ENCODE results near the gene SLC25A48.
"Not testable (repeated sequence)": the region's sequence is repeated elsewhere in the genome, so short reads cannot be mapped to it uniquely, and the experiment has no call there.

SLC25A48 gene

DNA sequence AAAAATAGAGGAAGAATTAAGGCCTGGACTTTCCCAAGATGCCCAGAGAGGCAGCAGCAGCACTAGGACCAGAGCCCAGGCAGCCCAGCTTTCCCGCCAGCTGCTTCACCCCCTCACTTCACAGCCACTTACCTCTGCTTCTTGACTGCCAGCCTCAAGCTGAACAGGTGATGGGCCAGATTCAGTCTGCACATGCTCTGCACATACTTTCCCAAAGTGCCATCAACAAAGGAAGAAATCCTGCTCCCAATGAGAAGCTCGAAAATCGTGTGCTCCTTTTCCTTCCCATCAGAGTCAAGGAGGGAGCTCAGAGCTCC lies 4.1 kb upstream of the SLC25A48 start:
- DNase-seq = no peak

DNA sequence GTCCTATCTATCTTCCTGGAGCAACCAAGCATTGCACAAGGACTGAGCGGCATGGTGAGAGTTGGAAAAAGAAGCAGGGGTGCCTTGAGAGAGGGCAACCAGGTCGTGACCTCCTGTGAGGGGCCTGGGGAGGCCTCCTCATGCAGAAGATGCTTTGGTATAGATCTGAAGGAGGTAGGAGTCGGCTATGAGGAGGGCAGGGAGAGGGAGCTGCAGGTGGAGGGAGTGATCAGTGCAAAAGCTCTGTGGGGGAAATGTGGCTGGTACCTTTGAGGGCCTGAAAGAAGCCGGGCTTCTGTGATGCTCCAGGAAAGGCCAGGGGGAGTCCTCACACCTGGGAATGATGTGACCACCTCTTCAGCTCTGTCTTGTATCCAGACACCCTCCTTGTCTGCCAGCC lies 3.6 kb upstream of the SLC25A48 start:
- no peak for DNase-seq

DNA sequence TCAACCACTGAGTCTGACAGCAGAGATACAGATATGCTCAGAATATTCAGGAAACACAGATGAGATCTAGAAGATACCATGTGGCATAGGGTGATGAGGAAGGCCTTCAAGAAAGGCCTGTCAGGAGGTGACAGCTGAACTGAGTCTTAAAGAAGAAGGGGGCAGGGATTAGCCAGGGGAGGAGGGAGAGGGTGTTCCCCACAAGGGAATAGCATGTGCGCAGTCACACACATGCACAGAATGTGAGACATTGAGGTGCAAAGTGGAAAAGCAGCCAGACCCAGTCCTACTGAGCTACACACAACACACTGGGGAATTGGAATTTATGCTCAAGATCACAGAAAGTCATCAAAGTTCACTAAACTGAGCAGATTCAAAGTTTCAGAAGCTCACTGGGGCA lies 3.0 kb upstream of the SLC25A48 start:
- DNase-seq = no peak

DNA sequence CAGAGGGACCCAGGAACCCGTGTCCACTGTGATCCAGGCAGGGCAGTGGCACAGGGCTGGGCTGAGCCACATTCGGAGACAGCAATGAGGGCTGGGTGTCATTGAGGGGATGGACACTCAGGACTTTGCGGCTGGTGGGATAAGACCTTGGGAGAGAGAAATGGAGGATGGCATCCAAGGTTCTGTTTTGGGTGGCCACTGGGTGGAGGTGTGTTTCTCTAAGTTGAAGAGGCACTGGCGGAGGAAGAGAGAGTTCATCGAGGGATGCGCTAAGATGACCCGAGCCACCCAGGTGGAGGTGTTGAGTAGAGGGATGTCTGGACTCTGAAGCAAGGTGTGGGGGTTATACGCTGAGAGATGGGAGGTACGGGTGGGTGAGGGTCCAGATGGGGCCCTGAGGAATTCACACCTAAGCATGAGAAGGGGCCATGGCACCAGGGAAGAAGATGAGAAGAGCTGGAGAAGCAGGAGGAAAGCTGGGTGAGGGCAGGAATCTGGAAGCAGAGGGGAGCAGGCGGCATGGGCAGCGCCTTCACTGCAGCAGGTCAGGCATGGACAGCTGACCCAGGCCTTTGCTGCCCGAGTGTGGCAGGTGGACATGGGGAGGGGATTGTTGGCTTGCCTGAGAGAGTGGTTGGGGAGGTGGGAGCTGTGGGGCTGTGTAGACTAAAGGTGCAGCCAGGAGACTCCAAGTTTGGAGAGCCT lies 2.5 kb upstream of the SLC25A48 start:
- no peak for DNase-seq

DNA sequence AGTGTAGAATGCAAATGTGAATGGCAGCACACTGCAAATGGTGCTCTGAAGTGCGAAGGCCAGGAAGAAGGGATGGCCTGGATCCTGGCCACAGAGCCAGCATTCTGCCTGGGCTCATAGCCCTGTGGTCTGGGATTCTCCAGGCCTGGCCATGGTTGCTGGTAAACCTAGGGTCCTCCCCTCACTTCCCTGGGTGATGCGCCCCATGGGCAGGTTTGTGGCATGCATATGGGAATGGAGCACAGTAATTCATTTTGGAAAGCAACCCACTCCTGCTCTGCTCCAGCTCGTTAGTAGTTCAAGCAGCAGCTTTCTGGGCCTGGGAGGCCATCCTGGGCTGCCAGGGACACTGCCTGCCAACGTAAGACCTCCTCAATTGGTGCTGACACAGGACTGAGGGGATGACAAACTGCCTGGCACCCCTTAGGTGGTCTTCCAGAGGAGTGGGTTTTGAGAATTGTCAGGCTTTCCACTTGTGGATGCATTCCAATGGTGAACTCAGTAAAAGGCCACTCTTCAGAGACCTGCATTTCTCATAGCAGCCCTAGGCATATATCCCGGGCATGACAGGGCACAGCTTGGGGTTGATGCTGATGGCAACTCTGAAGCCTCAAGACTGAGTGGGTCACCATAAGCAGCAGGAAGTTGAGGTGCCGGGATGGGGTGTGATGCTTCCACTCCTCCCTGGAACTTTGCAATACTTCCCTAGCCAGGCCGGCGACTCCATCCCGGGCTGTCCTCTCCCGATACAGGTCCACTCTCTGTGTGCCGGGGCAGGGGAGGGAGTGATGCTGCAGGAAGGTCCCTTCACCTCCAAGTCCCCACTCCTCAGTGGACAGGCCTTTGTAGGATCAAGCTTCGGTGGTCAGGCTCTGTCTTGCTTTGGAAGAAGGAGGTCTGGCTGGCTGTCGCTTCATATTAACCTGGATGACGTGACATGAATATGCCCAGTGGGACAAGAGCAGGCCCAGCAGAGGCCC lies 1.2 kb upstream of the SLC25A48 start:
- no peak for DNase-seq

DNA sequence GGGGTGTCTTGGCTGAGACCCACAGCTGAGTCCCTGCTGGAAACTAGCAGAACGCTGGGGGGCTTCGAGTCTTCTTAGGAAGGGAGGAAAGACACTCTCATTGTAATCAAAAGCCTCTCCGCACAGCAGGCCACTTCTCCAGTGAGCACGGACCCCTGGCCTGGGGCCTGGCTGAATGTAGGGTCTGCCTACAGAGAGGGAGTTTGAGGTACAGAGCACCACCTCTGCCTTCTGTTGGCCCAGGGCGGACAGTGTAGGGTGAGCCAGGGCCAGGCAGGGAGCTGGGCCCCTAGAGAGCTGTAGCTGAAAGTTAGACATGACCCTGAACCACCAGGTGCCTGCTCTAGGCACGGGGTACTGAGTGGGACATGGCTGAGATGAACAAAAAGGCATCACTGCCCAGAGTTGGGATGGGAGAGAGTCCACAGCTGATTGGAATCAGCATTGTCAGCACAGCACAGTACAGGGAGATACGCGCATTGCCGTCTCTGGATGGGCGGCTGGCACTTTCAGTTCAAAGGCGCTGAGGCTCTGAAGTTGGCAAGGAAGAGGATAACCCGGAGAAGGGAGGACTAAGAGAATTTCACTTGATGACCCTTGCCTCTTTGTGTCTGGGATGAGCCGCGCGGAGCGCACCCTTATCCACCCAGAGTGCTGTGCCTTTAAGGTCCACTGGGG lies 363 bp upstream of the SLC25A48 start:
- DNase-seq = no peak

DNA sequence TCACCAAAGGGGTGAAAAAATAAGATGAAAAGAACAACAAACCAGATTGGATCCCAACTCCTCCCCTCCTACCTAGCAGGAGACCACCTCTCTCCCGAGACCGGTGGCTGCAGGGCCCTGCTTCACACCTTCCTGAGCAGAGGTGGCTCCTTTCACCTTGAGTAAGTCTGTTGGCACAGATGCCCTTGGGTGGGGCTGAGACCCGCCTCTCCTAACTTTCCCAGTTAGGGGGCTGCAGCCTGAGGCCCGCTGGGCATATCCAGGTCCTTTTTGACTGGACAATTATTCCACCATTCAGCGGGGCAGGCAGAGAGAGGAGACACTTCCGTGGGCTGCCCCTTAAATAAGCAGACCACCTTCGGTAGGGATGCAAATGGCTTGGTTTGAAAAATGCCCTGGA lies 1.3 kb downstream of the SLC25A48 start:
- DNase-seq = no peak

DNA sequence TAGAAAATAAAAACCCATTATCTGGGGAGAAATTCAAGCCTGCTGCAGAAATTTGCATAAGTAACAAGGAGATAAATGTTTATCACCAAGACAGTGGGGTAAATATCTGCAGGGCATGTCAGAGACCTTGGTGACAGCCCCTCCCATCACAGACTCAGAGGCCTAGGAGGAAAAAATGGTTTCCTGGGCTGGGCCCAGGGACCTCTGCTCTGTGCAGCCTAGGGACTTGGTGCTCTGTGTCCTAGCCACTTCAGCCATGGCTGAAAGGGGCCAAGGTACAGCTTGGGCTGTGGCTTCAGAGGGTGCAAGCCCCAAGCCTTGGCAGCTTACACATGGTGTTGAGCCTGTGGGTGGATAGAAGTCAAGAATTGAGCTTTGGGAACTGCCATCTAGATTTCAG lies 3.9 kb downstream of the SLC25A48 start:
- DNase-seq = not testable (repeated sequence)

DNA sequence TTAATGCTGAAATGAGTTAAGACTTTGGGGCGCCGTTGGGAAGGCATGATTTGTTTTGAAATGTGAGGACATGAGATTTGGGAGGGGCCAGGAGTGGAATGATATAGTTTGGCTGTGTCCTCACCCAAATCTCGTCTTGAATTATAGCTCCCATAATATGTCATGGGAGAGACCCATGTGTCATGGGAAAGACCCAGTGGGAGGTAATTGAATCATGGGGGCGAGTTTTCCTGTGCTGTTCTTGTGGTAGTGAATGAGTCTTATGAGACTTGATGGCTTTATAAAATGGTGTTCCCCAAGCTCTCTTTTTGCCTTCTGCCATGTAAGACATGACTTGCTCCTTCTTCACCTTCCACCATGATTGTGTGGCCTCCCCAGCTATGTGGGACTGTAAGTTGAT lies 5.1 kb downstream of the SLC25A48 start:
- DNase-seq = no peak

DNA sequence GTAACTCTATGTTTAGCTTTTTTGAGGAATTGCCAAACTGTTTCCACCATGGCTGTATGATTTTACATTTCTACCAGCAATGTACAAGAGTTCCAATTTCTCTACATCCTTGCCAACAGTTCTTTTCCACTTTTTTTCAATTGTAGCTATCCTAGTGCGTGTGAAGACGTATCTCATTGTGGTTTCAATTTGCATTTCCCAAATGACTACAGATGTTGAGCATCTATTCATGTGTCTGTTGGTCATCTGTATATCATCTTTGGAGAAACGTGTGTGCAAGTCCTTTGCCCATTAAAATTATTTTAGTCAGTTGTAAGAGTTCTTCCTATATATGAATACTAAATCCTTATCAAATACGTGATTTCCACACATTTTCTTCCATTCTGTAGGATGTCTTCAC lies 6.5 kb downstream of the SLC25A48 start:
- no peak for DNase-seq

DNA sequence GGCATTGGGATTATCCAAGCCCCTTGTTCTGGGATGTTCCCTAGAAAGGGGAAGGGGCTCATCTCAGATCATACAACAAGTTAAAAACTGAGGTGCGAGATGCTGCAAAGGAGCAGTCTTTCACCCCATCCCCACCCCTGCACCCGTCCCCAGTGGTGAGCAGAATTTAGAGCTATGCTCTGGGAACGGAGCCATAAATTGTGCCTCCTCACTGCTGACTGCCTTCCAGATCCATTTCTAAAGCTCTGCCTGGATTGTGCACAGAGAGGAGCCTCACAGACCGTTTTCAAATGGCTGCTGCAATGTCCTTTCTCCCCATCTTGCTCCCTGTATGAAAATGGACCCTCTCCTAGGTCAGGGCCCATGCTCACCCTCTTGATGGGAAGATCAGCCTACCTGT lies 8.3 kb downstream of the SLC25A48 start:
- DNase-seq = no peak

DNA sequence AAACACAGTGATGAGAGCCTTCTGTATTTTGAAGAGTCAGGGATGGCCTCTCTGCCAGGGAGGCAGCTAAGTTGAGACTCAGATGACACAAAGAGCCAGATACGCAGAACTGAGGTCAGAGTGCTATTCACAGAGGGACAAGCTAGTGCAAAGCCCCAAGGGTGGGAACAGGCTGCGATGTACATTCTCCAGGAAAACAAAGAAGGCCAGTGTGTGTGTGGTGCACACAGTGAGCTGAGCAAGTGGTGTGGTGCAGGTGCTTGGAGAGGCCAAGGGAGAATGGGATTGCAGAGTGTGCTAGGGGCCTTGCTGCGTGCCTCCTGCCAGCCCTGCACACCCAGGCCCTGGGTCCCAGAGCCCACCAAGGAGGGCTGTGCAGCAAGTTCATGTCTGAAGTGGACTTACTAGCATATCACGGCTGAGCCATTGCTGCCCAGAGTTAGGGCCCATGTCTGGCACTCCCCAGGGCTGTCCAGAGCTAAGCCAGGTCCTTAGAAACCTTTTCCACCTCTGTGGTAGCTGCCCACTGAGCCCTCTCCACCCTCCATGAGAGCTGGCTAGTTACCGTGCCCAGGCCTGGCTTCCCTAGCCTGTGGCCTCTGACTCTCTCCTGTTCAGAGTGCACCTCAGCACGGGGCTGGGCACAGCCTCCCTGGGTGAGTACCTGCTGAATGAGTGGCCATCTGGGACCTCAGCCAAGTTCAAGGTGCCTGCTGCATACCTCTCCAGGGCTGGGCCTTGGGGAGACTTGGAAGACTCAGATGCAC lies 9.3 kb downstream of the SLC25A48 start:
- DNase-seq = no peak

DNA sequence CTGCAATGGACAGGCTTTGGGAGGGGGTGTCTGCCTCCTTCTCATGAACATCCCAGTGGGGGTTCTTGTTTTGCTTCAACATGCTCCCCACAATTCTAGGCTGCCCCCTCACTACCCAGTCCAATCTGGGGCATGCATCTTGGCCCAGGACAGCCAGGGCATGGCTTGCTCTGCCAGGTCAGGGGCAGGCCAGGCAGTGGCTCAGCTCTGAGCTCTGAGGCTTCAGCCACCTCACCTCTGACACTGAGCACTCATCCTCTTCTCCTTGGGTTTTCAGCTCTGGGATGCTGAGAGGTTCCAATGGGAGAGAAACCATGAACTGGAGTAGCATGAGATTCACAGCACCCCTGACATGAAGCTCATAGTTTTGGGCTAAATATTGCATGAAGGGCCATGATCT lies 11.8 kb downstream of the SLC25A48 start:
- no peak for DNase-seq

DNA sequence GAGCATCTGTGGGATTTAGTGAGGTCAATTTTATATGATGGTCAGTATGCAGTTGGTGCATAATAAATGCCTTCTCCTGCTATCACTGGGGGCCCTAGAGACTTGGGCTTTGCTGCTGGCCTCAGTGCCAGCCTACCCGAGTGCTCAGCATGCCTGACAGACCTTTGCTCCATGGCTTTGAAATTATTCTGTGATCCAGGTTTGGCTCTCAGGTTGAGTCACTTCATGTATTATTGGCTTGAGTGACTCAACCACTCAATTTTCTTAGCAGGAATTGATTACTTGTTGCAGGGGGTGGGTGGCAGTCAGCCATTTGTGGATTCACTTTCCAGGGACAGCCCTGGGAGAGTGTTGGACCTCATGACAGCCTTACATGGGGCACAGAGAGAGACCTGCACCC lies 13.5 kb downstream of the SLC25A48 start:
- no peak for DNase-seq

DNA sequence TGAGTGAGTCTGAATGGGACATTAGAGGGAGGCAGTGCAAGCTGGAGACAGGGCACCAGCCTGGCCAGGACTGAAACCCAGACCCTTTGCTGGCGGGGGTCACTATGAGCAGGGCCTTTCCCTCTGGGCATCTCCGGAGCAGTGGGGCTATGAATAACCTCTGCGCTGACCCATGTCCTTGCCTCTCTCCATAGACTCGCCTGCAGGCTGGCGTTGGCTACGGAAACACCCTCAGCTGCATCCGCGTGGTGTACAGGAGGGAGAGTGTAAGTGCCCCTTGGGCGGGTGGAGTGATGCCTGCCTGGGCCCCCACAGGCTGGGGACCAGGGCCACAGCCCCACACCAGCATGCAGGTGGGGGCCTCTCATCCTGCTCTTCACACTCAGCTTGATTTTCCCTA lies 15.8 kb downstream of the SLC25A48 start:
- no peak for DNase-seq

DNA sequence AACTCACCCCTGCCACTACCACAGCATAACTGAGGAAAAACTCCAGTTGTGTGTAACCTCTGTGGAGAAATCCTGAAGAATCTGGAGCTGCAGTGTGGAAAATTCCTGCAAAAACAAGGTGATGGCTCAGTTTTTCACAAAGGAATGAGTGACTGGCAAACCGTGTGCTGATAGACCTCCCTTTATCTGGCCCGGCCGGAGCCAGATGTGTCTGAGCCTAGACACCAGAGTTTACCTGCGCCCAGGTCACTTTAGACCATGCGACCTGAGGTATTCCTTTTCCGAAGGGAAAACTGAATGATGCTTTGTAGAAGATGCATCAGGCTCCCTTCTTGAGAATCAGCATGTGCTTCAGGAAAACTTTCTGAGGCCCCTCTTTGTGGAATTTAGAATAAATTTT lies 16.2 kb downstream of the SLC25A48 start:
- DNase-seq = no peak

DNA sequence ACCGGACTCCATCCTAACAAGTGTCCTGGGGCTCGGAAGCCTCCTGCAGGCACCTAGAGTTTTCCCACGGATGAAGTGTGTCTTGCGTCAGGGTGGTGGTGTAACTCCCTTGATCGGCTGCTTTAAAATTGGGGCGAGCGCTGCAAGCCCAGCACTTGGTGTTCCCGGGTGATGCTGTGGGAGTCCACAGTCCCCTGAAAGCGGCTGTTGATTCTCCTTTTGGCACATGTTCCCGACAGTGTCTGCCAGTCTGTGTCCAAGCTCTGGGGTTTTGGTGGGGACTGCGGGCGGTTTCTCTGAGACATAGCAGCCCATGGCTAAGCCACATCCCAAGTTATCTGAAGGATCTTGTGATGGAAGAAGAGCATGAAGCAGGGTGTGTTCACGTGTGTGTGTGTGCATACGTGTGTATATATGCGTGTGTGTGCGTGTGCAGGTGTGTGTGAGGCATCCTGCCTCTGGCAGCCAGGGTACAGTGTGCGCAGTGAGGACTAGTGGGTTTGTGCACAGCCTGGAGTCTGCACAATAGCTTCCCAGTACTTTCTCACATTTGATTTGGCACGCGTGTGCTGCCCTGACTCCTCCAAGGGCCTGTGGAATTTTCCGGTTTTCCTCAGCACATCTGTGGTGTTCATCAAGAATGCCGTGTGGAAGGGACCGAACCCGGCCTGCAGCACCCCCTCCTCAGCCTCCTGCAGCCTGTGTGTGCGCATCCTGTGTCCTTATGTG lies 16.9 kb downstream of the SLC25A48 start:
- no peak for DNase-seq

DNA sequence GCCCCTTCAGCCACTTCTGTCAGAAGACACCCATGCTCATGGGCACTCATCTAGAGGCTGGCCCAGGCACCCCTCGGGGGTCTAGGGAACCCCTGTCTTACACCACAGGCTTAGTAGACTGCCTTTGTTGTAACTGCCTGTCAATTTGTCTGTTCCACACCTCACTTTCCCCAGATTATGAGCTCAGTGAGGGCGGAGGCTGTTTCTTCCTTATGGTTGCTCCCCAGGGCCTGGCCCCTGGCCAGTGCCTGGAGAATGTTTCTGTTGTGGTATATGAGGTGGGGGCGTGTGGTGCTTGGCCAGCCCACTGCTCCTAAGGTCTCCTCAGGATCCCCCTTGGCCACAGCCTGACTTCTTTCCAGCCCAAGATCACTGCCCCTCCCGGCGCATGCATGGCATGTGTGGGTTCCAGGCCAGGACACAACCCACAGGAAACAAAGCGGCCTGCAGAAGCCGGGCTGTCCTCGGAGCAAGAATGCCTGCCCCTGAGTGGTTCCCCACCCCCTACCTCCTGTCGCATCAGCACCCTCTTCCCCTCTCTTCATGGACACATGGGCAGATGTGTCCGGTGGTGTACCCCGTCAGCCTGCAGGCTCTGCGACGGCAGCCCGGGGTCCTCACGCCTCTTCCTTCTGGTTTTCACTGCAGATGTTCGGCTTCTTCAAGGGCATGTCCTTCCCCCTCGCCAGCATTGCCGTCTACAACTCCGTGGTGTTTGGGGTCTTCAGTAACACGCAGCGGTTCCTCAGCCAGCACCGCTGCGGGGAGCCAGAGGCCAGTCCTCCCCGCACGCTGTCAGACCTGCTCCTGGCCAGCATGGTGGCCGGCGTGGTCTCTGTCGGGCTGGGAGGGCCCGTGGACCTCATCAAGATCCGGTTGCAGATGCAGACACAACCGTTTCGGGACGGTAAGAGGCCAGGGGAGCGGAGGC lies 17.7 kb downstream of the SLC25A48 start:
- DNase-seq = no peak

DNA sequence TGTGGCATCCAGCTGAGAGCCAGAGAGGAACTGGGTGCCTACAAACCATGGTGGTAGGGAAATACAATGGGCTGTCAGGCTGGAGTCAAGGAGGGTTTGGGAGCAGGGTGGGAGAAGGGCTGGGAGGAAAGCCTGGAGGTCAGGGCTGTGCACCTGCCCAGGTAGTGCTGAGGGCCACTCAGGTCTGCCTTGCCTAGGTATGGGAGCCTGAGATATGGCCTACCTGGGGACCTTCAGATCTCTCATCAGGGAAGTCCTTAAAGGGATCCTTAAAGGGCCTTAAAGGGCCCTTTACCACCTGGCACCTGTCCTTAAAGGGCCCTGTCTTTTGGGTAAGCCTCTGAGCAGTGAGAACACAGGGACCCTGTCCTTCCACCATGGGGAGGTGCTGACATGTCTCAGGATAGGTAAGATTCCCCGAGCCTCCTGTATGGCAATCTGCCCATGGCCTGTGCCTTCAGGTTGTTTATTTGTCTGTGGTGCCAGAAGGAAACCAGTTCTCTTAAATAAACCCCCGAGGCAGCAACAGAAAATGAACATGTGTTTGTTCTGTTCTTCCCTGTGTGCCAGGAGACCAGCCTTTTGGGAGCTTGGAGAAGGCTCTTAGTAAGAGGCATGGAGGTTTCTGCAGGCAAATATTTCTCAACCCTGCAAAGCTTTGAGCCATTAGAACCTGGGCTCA lies 23.3 kb downstream of the SLC25A48 start:
- no peak for DNase-seq

DNA sequence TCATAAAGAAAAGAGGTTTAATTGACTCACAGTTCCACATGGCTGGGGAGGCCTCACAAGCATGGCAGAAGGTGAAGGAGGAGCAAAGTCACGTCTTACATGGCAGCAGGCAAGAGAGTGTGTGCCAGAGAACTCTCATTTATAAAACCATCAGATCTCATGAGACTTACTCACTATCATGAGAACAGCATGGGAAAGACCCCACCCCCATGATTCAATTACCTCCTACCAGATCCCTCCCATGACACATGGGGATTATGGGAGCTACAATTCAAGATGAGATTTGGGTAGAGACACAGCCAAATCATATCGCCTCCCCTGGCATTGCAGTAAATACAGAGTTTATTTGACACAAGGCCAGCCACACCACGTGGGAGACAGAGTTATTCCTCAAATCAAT lies 24.7 kb downstream of the SLC25A48 start:
- not testable (repeated sequence) for DNase-seq

DNA sequence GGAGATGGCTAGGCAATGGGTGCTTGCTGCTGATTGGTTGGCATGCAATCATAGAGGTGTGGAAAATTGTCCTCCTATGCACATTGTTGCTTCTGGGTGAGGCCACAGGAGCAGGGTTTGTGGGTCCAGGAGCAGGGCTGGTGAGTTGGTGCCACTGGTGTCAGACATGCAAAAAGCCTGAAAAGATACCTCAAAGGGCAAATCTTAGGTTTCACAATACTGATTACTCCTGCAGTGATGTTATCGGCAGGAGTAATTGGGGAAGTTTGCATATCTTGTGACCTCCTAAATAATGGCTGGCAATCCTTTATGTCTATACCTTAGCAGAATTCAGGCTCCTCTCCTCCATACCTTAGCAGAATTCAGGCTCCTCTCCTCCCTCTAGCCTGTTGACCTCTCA lies 25.2 kb downstream of the SLC25A48 start:
- DNase-seq = no peak
